GM23338 (cell line): Measurements from ENCODE around the gene FAM20A. TPM values are rescaled to one million over a fixed set of nuclear protein-coding genes. Genes with fewer than 3 reads are reported as not detected.

Source experiments
- ATAC-seq: fragments of 200-7000 bp; cut with Tn5 transposase; 3 replicates; pipeline ENCODE4 v1.9.1; 2020
- DNase-seq: peaks from one replicate; pipeline ENCODE4 v3.0.0-alpha.2; 2015; ENCODE audit warnings: low spot score
- H2AFZ ChIP-seq: fragments of 200-600 bp; sonication (generic); 2 replicates; pipeline ENCODE4 v1.8.0; 2016; ENCODE audit warnings: antibody characterized with exemption, mild to moderate bottlenecking, moderate library complexity
- H3F3A ChIP-seq: fragments of 200-600 bp; sonication (generic); replicated peaks from 2 replicates; pipeline ENCODE4 v1.8.0; 2017; ENCODE audit warnings: antibody characterized with exemption, mixed run types, low read depth
- H3K27ac ChIP-seq: fragments of 200-600 bp; sonication (generic); 2 replicates; pipeline ENCODE4 v1.6.1; 2016; ENCODE audit warnings: low read depth
- H3K27me3 ChIP-seq: fragments of 200-600 bp; sonication (generic); 2 replicates; pipeline ENCODE4 v1.8.0; 2016; ENCODE audit warnings: mild to moderate bottlenecking, mixed run types, moderate library complexity; ENCODE audit not compliant: insufficient read depth
- H3K36me3 ChIP-seq: fragments of 200-600 bp; sonication (generic); 2 replicates; pipeline ENCODE4 v1.8.0; 2016; ENCODE audit warnings: mild to moderate bottlenecking; ENCODE audit not compliant: insufficient read depth
- H3K4me1 ChIP-seq: fragments of 200-600 bp; sonication (generic); 2 replicates; pipeline ENCODE4 v1.8.0; 2016; ENCODE audit warnings: mild to moderate bottlenecking, moderate library complexity; ENCODE audit not compliant: insufficient read depth
- H3K4me2 ChIP-seq: fragments of 200-600 bp; sonication (generic); 2 replicates; pipeline ENCODE4 v1.7.1; 2017; ENCODE audit warnings: mixed run types
- H3K4me3 ChIP-seq: fragments of 200-600 bp; sonication (generic); 2 replicates; pipeline ENCODE4 v1.6.1; 2016; ENCODE audit warnings: mixed run types
- H3K79me2 ChIP-seq: fragments of 200-600 bp; sonication (generic); replicated peaks from 2 replicates; pipeline ENCODE4 v1.8.0; 2017; ENCODE audit warnings: mild to moderate bottlenecking; ENCODE audit not compliant: insufficient read depth
- H3K9me2 ChIP-seq: fragments of 200-600 bp; sonication (generic); 2 replicates; pipeline ENCODE4 v1.8.0; 2017; ENCODE audit not compliant: insufficient read depth
- H4K20me1 ChIP-seq: fragments of 200-600 bp; sonication (generic); replicated peaks from 2 replicates; pipeline ENCODE4 v1.8.0; 2017; ENCODE audit warnings: mild to moderate bottlenecking; ENCODE audit not compliant: insufficient read depth
- H3K27ac Mint-ChIP-seq: 2 replicates; pipeline ENCODE4 v1.8.0; 2020; ENCODE audit warnings: inconsistent platforms, mild to moderate bottlenecking, moderate library complexity, mixed read lengths
- H3K27me3 Mint-ChIP-seq: 3 replicates; pipeline ENCODE4 v1.8.0; 2022; ENCODE audit warnings: low read depth, mild to moderate bottlenecking, moderate library complexity, mixed read lengths, inconsistent platforms; ENCODE audit not compliant: insufficient read depth, poor library complexity
- H3K36me3 Mint-ChIP-seq: 3 replicates; pipeline ENCODE4 v1.8.0; 2021; ENCODE audit warnings: low read depth, mild to moderate bottlenecking, inconsistent platforms, moderate library complexity, mixed read lengths
- H3K4me1 Mint-ChIP-seq: 3 replicates; pipeline ENCODE4 v1.8.0; 2020; ENCODE audit warnings: mild to moderate bottlenecking, inconsistent platforms, mixed read lengths
- H3K4me3 Mint-ChIP-seq: 3 replicates; pipeline ENCODE4 v1.8.0; 2021; ENCODE audit warnings: moderate library complexity, mild to moderate bottlenecking, inconsistent platforms, mixed read lengths
- H3K9me3 Mint-ChIP-seq: 3 replicates; pipeline ENCODE4 v1.8.0; 2020; ENCODE audit warnings: moderate library complexity, mild to moderate bottlenecking, inconsistent platforms, mixed read lengths
- CREB1 ChIP-seq: fragments of 250-450 bp; sonication (Bioruptor Pico); IDR thresholded peaks from 2 replicates; pipeline ENCODE4 v1.5.0; 2020; ENCODE audit warnings: low read depth, mild to moderate bottlenecking, moderate library complexity
- CTCF ChIP-seq, 2 experiments: fragments of 200-600 bp in 1 of 2; sonication (generic) in 1 of 2; conservative IDR thresholded peaks; 2 replicates each; pipeline versions ENCODE4 v1.5.1 to v1.6.1; 2016 to 2017; ENCODE audit warnings: antibody characterized with exemption in 2 of 2, low read depth in 2 of 2, mild to moderate bottlenecking in 2 of 2, moderate library complexity in 1 of 2
- EZH2 ChIP-seq: fragments of 200-600 bp; sonication (generic); IDR thresholded peaks from one replicate; pipeline ENCODE4 v1.8.0; 2017; ENCODE audit warnings: antibody characterized with exemption, mild to moderate bottlenecking, low read depth; ENCODE audit not compliant: unreplicated experiment
- EZH2phosphoT487 ChIP-seq: fragments of 200-600 bp; sonication (generic); IDR thresholded peaks from one replicate; pipeline ENCODE4 v1.8.1; 2018; ENCODE audit warnings: antibody characterized with exemption; ENCODE audit not compliant: unreplicated experiment
- NANOG ChIP-seq: IDR thresholded peaks from 2 replicates; pipeline ENCODE4 v1.6.1; 2016; ENCODE audit warnings: antibody characterized with exemption, borderline replicate concordance
- REST ChIP-seq: IDR thresholded peaks from one replicate; pipeline ENCODE4 v1.6.1; 2018; ENCODE audit warnings: antibody characterized with exemption; ENCODE audit not compliant: unreplicated experiment
- STAT1 ChIP-seq: IDR thresholded peaks from one replicate; pipeline ENCODE4 v1.6.1; 2016; ENCODE audit warnings: antibody characterized with exemption; ENCODE audit not compliant: unreplicated experiment
- ZNF114 ChIP-seq: fragments of 250-450 bp; sonication (Bioruptor Pico); IDR thresholded peaks from 2 replicates; pipeline ENCODE4 v1.5.0; 2020; ENCODE audit warnings: mild to moderate bottlenecking, moderate library complexity
- polyA plus RNA-seq: library from polyadenylated mRNA; unstranded; fragments of >200 nt; fragmentation: Nextera tagmentation; extraction: Ambion mirVana; gene quantifications from 2 replicates; pipeline ENCODE4 v1.2.1, GENCODE V29; 2016
- total RNA-seq: library from RNA; depleted of rRNA; stranded (reverse); fragments of >200 nt; shearing (Covaris generic); gene quantifications from 2 replicates; pipeline ENCODE4 v1.2.3, GENCODE V29; 2014
- TF ChIP-seq, protein P1 (sequence below): fragments of 250-450 bp; sonication (Bioruptor Pico); IDR thresholded peaks from 2 replicates; pipeline ENCODE4 v1.5.0; 2020; ENCODE audit warnings: mild to moderate bottlenecking, moderate library complexity

The FAM20A gene
- total and polyA plus RNA-seq, 2 experiments from 2014 or later = 1.3 to 1.6 TPM

DNA sequence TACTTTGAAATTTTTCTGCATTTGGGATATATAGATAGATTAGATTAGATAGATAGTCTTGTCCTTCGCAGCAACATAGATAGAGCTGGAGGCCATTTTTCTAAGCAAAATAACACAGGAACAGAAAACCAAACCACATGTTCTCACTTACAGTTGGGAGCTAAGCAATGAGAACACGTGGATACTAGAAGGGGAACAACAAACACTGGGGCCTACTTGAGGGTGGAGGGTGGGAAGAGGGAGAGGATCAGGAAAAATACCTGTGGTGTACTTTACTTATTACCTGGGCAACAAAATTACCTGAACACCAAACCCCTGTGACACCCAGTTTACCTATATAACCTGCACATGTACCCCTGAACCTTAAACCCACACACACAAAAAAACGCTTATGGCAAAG lies 74.6 kb downstream of the FAM20A start:
- H3K27me3 Mint-ChIP-seq = no peaks in the 10 kb centered on the region
- no peak for TF ChIP-seq STAT1
- no peak overlapping the region for H3K27ac ChIP-seq
- H3K4me1 Mint-ChIP-seq = peaks cover 22% of the 10 kb centered on the region; the same call in 2 of the 3 replicates
- H3K4me3 ChIP-seq = no peak overlapping the region
- DNase-seq (no peak), ATAC-seq (no peak)
- H3K27me3 ChIP-seq = no peaks in the 10 kb centered on the region
- no peak overlapping the region for H3K4me3 Mint-ChIP-seq
- peaks cover 31% of the 10 kb centered on the region; the same call in 1 of the 2 replicates for H3K4me1 ChIP-seq
- no peaks in the 10 kb centered on the region for H3K9me2 ChIP-seq
- H4K20me1 ChIP-seq = no peaks in the 10 kb centered on the region
- H3K79me2 ChIP-seq = peaks cover 2% of the 10 kb centered on the region
- peak overlapping the region; percentile 53; the same call in 1 of the 2 replicates for H3K27ac Mint-ChIP-seq
- H2AFZ ChIP-seq = no peak overlapping the region
- H3K36me3 Mint-ChIP-seq = peaks cover 84% of the 10 kb centered on the region
- peaks cover 39% of the 10 kb centered on the region; the same call in 1 of the 2 replicates for H3K36me3 ChIP-seq
- peak overlapping the region; percentile 5; the same call in 1 of the 2 replicates for H3K4me2 ChIP-seq
- H3F3A ChIP-seq = no peaks in the 10 kb centered on the region
- H3K9me3 Mint-ChIP-seq = no peaks in the 10 kb centered on the region

GRCh38 chr17:68522266-68522665 lies 78.9 kb downstream of the FAM20A start:
- Mint-ChIP-seq H3K4me1 (peaks cover 12% of the 10 kb centered on the region; the same call in 2 of the 3 replicates), H3K4me3 (no peak overlapping the region), H3K27me3 (no peaks in the 10 kb centered on the region), H3K27ac (no peak overlapping the region; the same call in 1 of the 2 replicates), H3K36me3 (peaks cover 78% of the 10 kb centered on the region), H3K9me3 (peaks cover 20% of the 10 kb centered on the region)
- H3K79me2 ChIP-seq = peaks cover 45% of the 10 kb centered on the region
- peaks cover 42% of the 10 kb centered on the region; the same call in 1 of the 2 replicates for H3K36me3 ChIP-seq
- H3K4me3 ChIP-seq = no peak overlapping the region
- H4K20me1 ChIP-seq = no peaks in the 10 kb centered on the region
- peaks cover 9% of the 10 kb centered on the region; the same call in 1 of the 2 replicates for H3K4me1 ChIP-seq
- no peak for ATAC-seq
- DNase-seq = no peak
- H3F3A ChIP-seq = no peaks in the 10 kb centered on the region
- no peak overlapping the region for H2AFZ ChIP-seq
- no peaks in the 10 kb centered on the region for H3K27me3 ChIP-seq
- H3K9me2 ChIP-seq = no peaks in the 10 kb centered on the region
- H3K4me2 ChIP-seq = no peak overlapping the region
- no peak overlapping the region for H3K27ac ChIP-seq
- no peak for TF ChIP-seq CREB1
- no peak for TF ChIP-seq REST
- TF ChIP-seq, protein P1, sequence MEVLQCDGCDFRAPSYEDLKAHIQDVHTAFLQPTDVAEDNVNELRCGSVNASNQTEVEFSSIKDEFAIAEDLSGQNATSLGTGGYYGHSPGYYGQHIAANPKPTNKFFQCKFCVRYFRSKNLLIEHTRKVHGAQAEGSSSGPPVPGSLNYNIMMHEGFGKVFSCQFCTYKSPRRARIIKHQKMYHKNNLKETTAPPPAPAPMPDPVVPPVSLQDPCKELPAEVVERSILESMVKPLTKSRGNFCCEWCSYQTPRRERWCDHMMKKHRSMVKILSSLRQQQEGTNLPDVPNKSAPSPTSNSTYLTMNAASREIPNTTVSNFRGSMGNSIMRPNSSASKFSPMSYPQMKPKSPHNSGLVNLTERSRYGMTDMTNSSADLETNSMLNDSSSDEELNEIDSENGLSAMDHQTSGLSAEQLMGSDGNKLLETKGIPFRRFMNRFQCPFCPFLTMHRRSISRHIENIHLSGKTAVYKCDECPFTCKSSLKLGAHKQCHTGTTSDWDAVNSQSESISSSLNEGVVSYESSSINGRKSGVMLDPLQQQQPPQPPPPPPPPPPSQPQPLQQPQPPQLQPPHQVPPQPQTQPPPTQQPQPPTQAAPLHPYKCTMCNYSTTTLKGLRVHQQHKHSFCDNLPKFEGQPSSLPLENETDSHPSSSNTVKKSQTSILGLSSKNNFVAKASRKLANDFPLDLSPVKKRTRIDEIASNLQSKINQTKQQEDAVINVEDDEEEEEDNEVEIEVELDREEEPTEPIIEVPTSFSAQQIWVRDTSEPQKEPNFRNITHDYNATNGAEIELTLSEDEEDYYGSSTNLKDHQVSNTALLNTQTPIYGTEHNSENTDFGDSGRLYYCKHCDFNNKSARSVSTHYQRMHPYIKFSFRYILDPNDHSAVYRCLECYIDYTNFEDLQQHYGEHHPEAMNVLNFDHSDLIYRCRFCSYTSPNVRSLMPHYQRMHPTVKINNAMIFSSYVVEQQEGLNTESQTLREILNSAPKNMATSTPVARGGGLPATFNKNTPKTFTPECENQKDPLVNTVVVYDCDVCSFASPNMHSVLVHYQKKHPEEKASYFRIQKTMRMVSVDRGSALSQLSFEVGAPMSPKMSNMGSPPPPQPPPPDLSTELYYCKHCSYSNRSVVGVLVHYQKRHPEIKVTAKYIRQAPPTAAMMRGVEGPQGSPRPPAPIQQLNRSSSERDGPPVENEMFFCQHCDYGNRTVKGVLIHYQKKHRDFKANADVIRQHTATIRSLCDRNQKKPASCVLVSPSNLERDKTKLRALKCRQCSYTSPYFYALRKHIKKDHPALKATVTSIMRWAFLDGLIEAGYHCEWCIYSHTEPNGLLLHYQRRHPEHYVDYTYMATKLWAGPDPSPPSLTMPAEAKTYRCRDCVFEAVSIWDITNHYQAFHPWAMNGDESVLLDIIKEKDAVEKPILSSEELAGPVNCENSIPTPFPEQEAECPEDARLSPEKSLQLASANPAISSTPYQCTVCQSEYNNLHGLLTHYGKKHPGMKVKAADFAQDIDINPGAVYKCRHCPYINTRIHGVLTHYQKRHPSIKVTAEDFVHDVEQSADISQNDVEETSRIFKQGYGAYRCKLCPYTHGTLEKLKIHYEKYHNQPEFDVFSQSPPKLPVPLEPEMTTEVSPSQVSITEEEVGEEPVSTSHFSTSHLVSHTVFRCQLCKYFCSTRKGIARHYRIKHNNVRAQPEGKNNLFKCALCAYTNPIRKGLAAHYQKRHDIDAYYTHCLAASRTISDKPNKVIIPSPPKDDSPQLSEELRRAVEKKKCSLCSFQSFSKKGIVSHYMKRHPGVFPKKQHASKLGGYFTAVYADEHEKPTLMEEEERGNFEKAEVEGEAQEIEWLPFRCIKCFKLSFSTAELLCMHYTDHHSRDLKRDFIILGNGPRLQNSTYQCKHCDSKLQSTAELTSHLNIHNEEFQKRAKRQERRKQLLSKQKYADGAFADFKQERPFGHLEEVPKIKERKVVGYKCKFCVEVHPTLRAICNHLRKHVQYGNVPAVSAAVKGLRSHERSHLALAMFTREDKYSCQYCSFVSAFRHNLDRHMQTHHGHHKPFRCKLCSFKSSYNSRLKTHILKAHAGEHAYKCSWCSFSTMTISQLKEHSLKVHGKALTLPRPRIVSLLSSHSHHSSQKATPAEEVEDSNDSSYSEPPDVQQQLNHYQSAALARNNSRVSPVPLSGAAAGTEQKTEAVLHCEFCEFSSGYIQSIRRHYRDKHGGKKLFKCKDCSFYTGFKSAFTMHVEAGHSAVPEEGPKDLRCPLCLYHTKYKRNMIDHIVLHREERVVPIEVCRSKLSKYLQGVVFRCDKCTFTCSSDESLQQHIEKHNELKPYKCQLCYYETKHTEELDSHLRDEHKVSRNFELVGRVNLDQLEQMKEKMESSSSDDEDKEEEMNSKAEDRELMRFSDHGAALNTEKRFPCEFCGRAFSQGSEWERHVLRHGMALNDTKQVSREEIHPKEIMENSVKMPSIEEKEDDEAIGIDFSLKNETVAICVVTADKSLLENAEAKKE = no peak
- no peak for TF ChIP-seq CTCF (conservative IDR thresholded peaks at IDR 0.05; ENCODE audit: low read depth in 2 of 2)
- TF ChIP-seq EZH2 = no peak
- no peak for TF ChIP-seq ZNF114 (CRISPR knock-in tag)
- TF ChIP-seq NANOG = no peak
- TF ChIP-seq STAT1 = no peak
- TF ChIP-seq EZH2phosphoT487 = no peak
